B cell (primary cell): ENCODE data around the gene RABGGTB. TPM values are rescaled to one million over a fixed set of nuclear protein-coding genes. Genes with fewer than 3 reads are reported as not detected.

Experiments
- ATAC-seq: fragments of 200-7000 bp; cut with Tn5 transposase; one replicate; pipeline ENCODE4 v1.10.0; 2021; ENCODE audit warnings: low read depth, mild to moderate bottlenecking, moderate number of reproducible peaks, moderate library complexity
- CTCF ChIA-PET: fragments of 350-600 bp; sonication (Branson Sonifier 250); formaldehyde crosslinking; loops from one replicate; lab custom pipeline; 2021; ENCODE audit warnings: antibody characterized with exemption, inconsistent platforms; lab: Charles Lee
- POLR2A ChIA-PET: fragments of 350-600 bp; sonication (Branson Sonifier 250); formaldehyde crosslinking; loops from one replicate; lab custom pipeline; 2021; ENCODE audit warnings: antibody characterized with exemption; lab: Charles Lee
- DNase-seq: peaks from one replicate; pipeline ENCODE4 v3.0.0; 2013
- H2AFZ ChIP-seq: 2 replicates; pipeline ENCODE4 v1.6.1; 2012; ENCODE audit warnings: mild to moderate bottlenecking, low read depth, low read length; ENCODE audit not compliant: insufficient read depth, poor library complexity, severe bottlenecking
- H3K27ac ChIP-seq, 2 donors: 1 replicate in 1 of 2; 2 replicates in 1 of 2; pipeline ENCODE4 v1.5.1; 2012 to 2013; ENCODE audit warnings: low read length in 2 of 2, mild to moderate bottlenecking in 2 of 2, moderate library complexity in 1 of 2
- H3K27me3 ChIP-seq, 4 experiments: fragments of 200-600 bp in 1 of 4; sonication (generic) in 1 of 4; replicated peaks in 1 of 4; 1 replicate in 2 of 4; 2 replicates in 2 of 4; pipeline versions ENCODE4 v1.6.1 to v1.7.0; 2013 to 2016; ENCODE audit warnings: low read length in 3 of 4, mild to moderate bottlenecking in 2 of 4, mixed read lengths in 1 of 4, moderate library complexity in 1 of 4; ENCODE audit not compliant: insufficient read depth in 4 of 4, control insufficient read depth in 3 of 4; ENCODE audit errors: control extremely low read depth in 1 of 4
- H3K36me3 ChIP-seq, 2 experiments: replicated peaks in 1 of 2; 1 replicate in 1 of 2; 2 replicates in 1 of 2; pipeline versions ENCODE4 v1.6.1 to v1.7.1; 2013; ENCODE audit warnings: low read length in 1 of 2; ENCODE audit not compliant: insufficient read depth in 2 of 2, control insufficient read depth in 1 of 2; ENCODE audit errors: control extremely low read depth in 1 of 2, extremely low read depth in 1 of 2
- H3K4me1 ChIP-seq, 2 donors: fragments of 200-600 bp in 1 of 2; sonication (generic) in 1 of 2; 1 replicate in 1 of 2; 2 replicates in 1 of 2; pipeline versions ENCODE4 v1.5.1 to v1.6.1; 2013 to 2017; ENCODE audit warnings: low read length in 2 of 2; ENCODE audit not compliant: control insufficient read depth in 2 of 2, insufficient read depth in 2 of 2
- H3K4me2 ChIP-seq: replicated peaks from 2 replicates; pipeline ENCODE3; 2012; ENCODE audit warnings: mild to moderate bottlenecking, low read depth, low read length; ENCODE audit not compliant: poor library complexity, severe bottlenecking
- H3K4me3 ChIP-seq, 5 experiments: fragments of 200-600 bp in 1 of 5; sonication (generic) in 1 of 5; 1 replicate in 3 of 5; 2 replicates in 2 of 5; pipeline versions ENCODE4 v1.5.1 to v1.7.0; 2011 to 2016; ENCODE audit warnings: low read length in 4 of 5, mild to moderate bottlenecking in 4 of 5, low read depth in 2 of 5, control low read depth in 1 of 5, moderate library complexity in 1 of 5; ENCODE audit not compliant: insufficient read depth in 1 of 5; ENCODE audit errors: control extremely low read depth in 1 of 5, extremely low read depth in 1 of 5
- H3K79me2 ChIP-seq: fragments of 200-600 bp; sonication (generic); one replicate; pipeline ENCODE4 v1.6.0; 2016; ENCODE audit warnings: low read length; ENCODE audit not compliant: control insufficient read depth, insufficient read depth
- H3K9ac ChIP-seq: fragments of 200-600 bp; sonication (generic); 2 replicates; pipeline ENCODE4 v1.6.1; 2017; ENCODE audit warnings: mild to moderate bottlenecking, low read length, moderate library complexity
- H3K9me3 ChIP-seq, 3 donors: one replicate each; pipeline versions ENCODE4 v1.6.1 to v1.7.1; 2013; ENCODE audit warnings: low read length in 2 of 3; ENCODE audit not compliant: control insufficient read depth in 2 of 3, insufficient read depth in 1 of 3; ENCODE audit errors: control extremely low read depth in 1 of 3
- H4K20me1 ChIP-seq: 2 replicates; pipeline ENCODE4 v1.6.0; 2012; ENCODE audit warnings: mild to moderate bottlenecking, low read length; ENCODE audit not compliant: insufficient read depth, control insufficient read depth, poor library complexity, severe bottlenecking
- H3K27ac Mint-ChIP-seq: one replicate; pipeline ENCODE4 v1.8.0; 2021; ENCODE audit warnings: mixed read lengths
- H3K27me3 Mint-ChIP-seq: one replicate; pipeline ENCODE4 v1.8.0; 2021; ENCODE audit warnings: mixed read lengths
- H3K4me1 Mint-ChIP-seq: one replicate; pipeline ENCODE4 v1.8.0; 2021; ENCODE audit warnings: mixed read lengths
- H3K4me3 Mint-ChIP-seq: one replicate; pipeline ENCODE4 v1.8.0; 2021; ENCODE audit warnings: mixed read lengths
- H3K9me3 Mint-ChIP-seq: one replicate; pipeline ENCODE4 v1.8.0; 2022; ENCODE audit warnings: mixed read lengths; ENCODE audit not compliant: insufficient read depth
- CTCF ChIP-seq: fragments of 200-600 bp; IDR thresholded peaks from one replicate; pipeline ENCODE4 v1.8.0; 2022; ENCODE audit warnings: antibody characterized with exemption, mild to moderate bottlenecking
- EZH2 ChIP-seq: IDR thresholded peaks from 2 replicates; pipeline ENCODE4 v1.6.1; 2012; ENCODE audit warnings: borderline replicate concordance, low read depth, mild to moderate bottlenecking, moderate library complexity, low read length; ENCODE audit not compliant: insufficient read depth, poor library complexity, severe bottlenecking
- WGBS: methylation state at CpG from one replicate; pipeline ENCODE4 v1.1.5; 2013; ENCODE audit warnings: missing lambda C conversion rate; ENCODE audit not compliant: insufficient coverage; 5-methylcytosine and 5-hydroxymethylcytosine counted together
- intact Hi-C: fragments of 100-400 bp; cut with micrococcal nuclease; formaldehyde crosslinking; loops from one replicate; pipeline ENCODE4 v1.10.0; 2022
- polyA plus RNA-seq: library from polyadenylated mRNA; depleted of rRNA; stranded (reverse); fragments of >200 nt; gene quantifications from 2 replicates; pipeline ENCODE4 v1.2.3, GENCODE V29; 2012
- total RNA-seq, 2 donors: library from RNA; stranded (reverse); fragments of 120-200 nt in 1 of 2; gene quantifications; 1 replicate in 1 of 2; 2 replicates in 1 of 2; pipeline versions ENCODE4 v1.2.3 to v1.2.4, GENCODE V29; 2013 to 2022

RABGGTB gene
- total and polyA plus RNA-seq, 2 donors (not counting 1 experiment from before 2014, with no cell fraction given), result 94.1 to 134 TPM

- H3K27me3 ChIP-seq, result no peaks in the 10 kb centered on the region
- H2AFZ ChIP-seq, result no peak overlapping the region
- CTCF ChIA-PET, result no interaction called here
- H3K27me3 Mint-ChIP-seq, result no peaks in the 10 kb centered on the region
- DNase-seq (no peak), ATAC-seq (no peak)
- peak overlapping the region; percentile 77 to 90 for H3K27ac ChIP-seq
- H3K4me1 ChIP-seq, result peaks cover 42 to 46% of the 10 kb centered on the region in 2 donors
- 13% methylated on average over 1 of the region's 10 CpGs for WGBS
- H4K20me1 ChIP-seq, result peaks cover 52% of the 10 kb centered on the region
- H3K79me2 ChIP-seq, result peaks cover 43% of the 10 kb centered on the region
- H3K36me3 ChIP-seq, result peaks cover 4 to 42% of the 10 kb centered on the region in 2 experiments
- H3K4me3 ChIP-seq, result peak overlapping the region; percentile 76 to 99 (median 95)
- no peaks in the 10 kb centered on the region for H3K9me3 Mint-ChIP-seq
- peak overlapping the region; percentile 89 for H3K4me2 ChIP-seq
- POLR2A ChIA-PET, result interaction anchor here (2.7 kb wide), 1 partner anchor 63 kb away, joined by 16 read pairs; the partner anchor contains the start of gene ACADM
- no peaks in the 10 kb centered on the region for H3K9me3 ChIP-seq
- peak overlapping the region; percentile 97 for H3K27ac Mint-ChIP-seq
- peaks cover 61% of the 10 kb centered on the region for H3K4me1 Mint-ChIP-seq
- intact Hi-C loops, result loop anchor here (1.0 to 5.0 kb wide), 7 partner anchors 35 to 1992 kb away; partner anchors contain the start of genes ACADM, FPGT, LRRIQ3 and MIGA1
- peak overlapping the region; percentile 97 for H3K4me3 Mint-ChIP-seq
- no peak for TF ChIP-seq EZH2
- TF ChIP-seq CTCF, result no peak
- H3K9ac ChIP-seq, result peak overlapping the region; percentile 97
Observed at GRCh38 chr1:75786901-75787493, 941 bp downstream of the RABGGTB start.

GRCh38 chr1:75787524-75787923, 1.5 kb downstream of the RABGGTB start:
- TF ChIP-seq CTCF (no peak), EZH2 (no peak)
- no peak overlapping the region for H2AFZ ChIP-seq
- H3K36me3 ChIP-seq, result peaks cover 4 to 47% of the 10 kb centered on the region in 2 experiments
- H3K9ac ChIP-seq, result peak overlapping the region; percentile 97
- Mint-ChIP-seq H3K4me1 (peaks cover 61% of the 10 kb centered on the region), H3K9me3 (no peaks in the 10 kb centered on the region), H3K27ac (peak overlapping the region; percentile 78), H3K4me3 (peak overlapping the region; percentile 97), H3K27me3 (no peaks in the 10 kb centered on the region)
- H3K4me1 ChIP-seq, result peaks cover 42 to 46% of the 10 kb centered on the region in 2 donors
- peaks cover 54% of the 10 kb centered on the region for H4K20me1 ChIP-seq
- H3K9me3 ChIP-seq, result no peaks in the 10 kb centered on the region
- CTCF ChIA-PET, result no interaction called here
- 13% methylated on average over 3 of the region's 4 CpGs for WGBS
- DNase-seq (no peak), ATAC-seq (no peak)
- peak overlapping the region; percentile 76 to 99 (median 95) for H3K4me3 ChIP-seq
- H3K79me2 ChIP-seq, result peaks cover 43% of the 10 kb centered on the region
- peak overlapping the region; percentile 5 to 90 for H3K27ac ChIP-seq
- H3K4me2 ChIP-seq, result peak overlapping the region; percentile 89
- intact Hi-C loops, result loop anchor here (2.0 to 5.0 kb wide), 4 partner anchors 35 to 1991 kb away; partner anchors contain the start of genes FPGT, LRRIQ3 and MIGA1
- H3K27me3 ChIP-seq, result no peaks in the 10 kb centered on the region
- POLR2A ChIA-PET, result no interaction called here
